ENCODE data around the gene LRRFIP1.

LRRFIP1 gene

GRCh38 chr2:237639052-237639835 is 11.9 kb downstream of the LRRFIP1 start:
- no peak for DNase-seq (ENCODE audit: low read depth in 2 of 2)

- DNase-seq (ENCODE audit: low read depth in 2 of 2): no peak
Observed at GRCh38 chr2:237639836-237640220, 12.4 kb downstream of the LRRFIP1 start.

- no peak for DNase-seq (ENCODE audit: low read depth in 2 of 2)
Observed at GRCh38 chr2:237640493-237640998, 13.2 kb downstream of the LRRFIP1 start.

- DNase-seq (ENCODE audit: low read depth in 2 of 2): no peak
Observed at GRCh38 chr2:237642038-237642734, 14.8 kb downstream of the LRRFIP1 start.

- no peak for DNase-seq (ENCODE audit: low read depth in 2 of 2)
Observed at GRCh38 chr2:237643066-237643465, 15.7 kb downstream of the LRRFIP1 start.

- no peak for DNase-seq (ENCODE audit: low read depth in 2 of 2)
Observed at GRCh38 chr2:237643582-237644380, 16.4 kb downstream of the LRRFIP1 start.

- DNase-seq (ENCODE audit: low read depth in 2 of 2): no peak
Observed at GRCh38 chr2:237644381-237644703, 17.0 kb downstream of the LRRFIP1 start.

- no peak for DNase-seq (ENCODE audit: low read depth in 2 of 2)
Observed at GRCh38 chr2:237645261-237645660, 17.9 kb downstream of the LRRFIP1 start.

GRCh38 chr2:237647176-237648015 is 20.0 kb downstream of the LRRFIP1 start:
- DNase-seq (ENCODE audit: low read depth in 2 of 2): no peak

- DNase-seq (ENCODE audit: low read depth in 2 of 2): no peak
Observed at GRCh38 chr2:237648016-237648381, 20.6 kb downstream of the LRRFIP1 start.

GRCh38 chr2:237649541-237650454 is 22.4 kb downstream of the LRRFIP1 start:
- no peak for DNase-seq (ENCODE audit: low read depth in 2 of 2)

GRCh38 chr2:237650455-237650850 is 23.1 kb downstream of the LRRFIP1 start:
- DNase-seq (ENCODE audit: low read depth in 2 of 2): no peak

- DNase-seq (ENCODE audit: low read depth in 2 of 2): no peak
Observed at GRCh38 chr2:237651761-237652160, 24.4 kb downstream of the LRRFIP1 start.

- DNase-seq (ENCODE audit: low read depth in 2 of 2): no peak
Observed at GRCh38 chr2:237652181-237652580, 24.8 kb downstream of the LRRFIP1 start.

GRCh38 chr2:237652854-237653253 is 25.5 kb downstream of the LRRFIP1 start:
- DNase-seq (ENCODE audit: low read depth in 2 of 2): no peak

GRCh38 chr2:237653776-237654558 is 26.6 kb downstream of the LRRFIP1 start:
- DNase-seq (ENCODE audit: low read depth in 2 of 2): no peak

- no peak for DNase-seq (ENCODE audit: low read depth in 2 of 2)
Observed at GRCh38 chr2:237657063-237657462, 29.7 kb downstream of the LRRFIP1 start.

- DNase-seq (ENCODE audit: low read depth in 2 of 2): no peak
Observed at GRCh38 chr2:237660381-237660900, 33.1 kb downstream of the LRRFIP1 start.

- no peak for DNase-seq (ENCODE audit: low read depth in 2 of 2)
Observed at GRCh38 chr2:237661270-237661669, 33.9 kb downstream of the LRRFIP1 start.
